Activated CD4-positive, alpha-beta T cell treated with anti-CD3 and anti-CD28 coated beads, Interleukin-2, amount 10 ng/mL, durations not matched to agents 24 days and 14 days (primary cell): ENCODE measurements around the gene P2RY2. TPM values are rescaled to one million over a fixed set of nuclear protein-coding genes. Genes with fewer than 3 reads are reported as not detected.

Experiments
- DNase-seq: peaks from one replicate; pipeline ENCODE4 v3.0.0; 2022
- H3K27ac Mint-ChIP-seq: one replicate; pipeline ENCODE4 v1.8.0; 2022; ENCODE audit warnings: mild to moderate bottlenecking, mixed read lengths
- H3K27me3 Mint-ChIP-seq: one replicate; pipeline ENCODE4 v1.8.0; 2022; ENCODE audit warnings: mixed read lengths
- H3K36me3 Mint-ChIP-seq: one replicate; pipeline ENCODE4 v1.8.0; 2022; ENCODE audit warnings: low read depth, mild to moderate bottlenecking, mixed read lengths
- H3K4me1 Mint-ChIP-seq: one replicate; pipeline ENCODE4 v1.8.0; 2021; ENCODE audit warnings: mixed read lengths
- H3K4me3 Mint-ChIP-seq: one replicate; pipeline ENCODE4 v1.8.0; 2022; ENCODE audit warnings: mild to moderate bottlenecking, moderate library complexity, mixed read lengths
- H3K9me3 Mint-ChIP-seq: one replicate; pipeline ENCODE4 v1.8.0; 2021; ENCODE audit warnings: mixed read lengths
- intact Hi-C: fragments of 100-400 bp; cut with micrococcal nuclease; formaldehyde crosslinking; loops from one replicate; pipeline ENCODE4 v1.15.1; 2023
- total RNA-seq: library from RNA; stranded (reverse); gene quantifications from 2 replicates; pipeline ENCODE4 v1.2.3, GENCODE V29; 2022

Gene P2RY2
- not detected in 2 replicates for total RNA-seq

DNA sequence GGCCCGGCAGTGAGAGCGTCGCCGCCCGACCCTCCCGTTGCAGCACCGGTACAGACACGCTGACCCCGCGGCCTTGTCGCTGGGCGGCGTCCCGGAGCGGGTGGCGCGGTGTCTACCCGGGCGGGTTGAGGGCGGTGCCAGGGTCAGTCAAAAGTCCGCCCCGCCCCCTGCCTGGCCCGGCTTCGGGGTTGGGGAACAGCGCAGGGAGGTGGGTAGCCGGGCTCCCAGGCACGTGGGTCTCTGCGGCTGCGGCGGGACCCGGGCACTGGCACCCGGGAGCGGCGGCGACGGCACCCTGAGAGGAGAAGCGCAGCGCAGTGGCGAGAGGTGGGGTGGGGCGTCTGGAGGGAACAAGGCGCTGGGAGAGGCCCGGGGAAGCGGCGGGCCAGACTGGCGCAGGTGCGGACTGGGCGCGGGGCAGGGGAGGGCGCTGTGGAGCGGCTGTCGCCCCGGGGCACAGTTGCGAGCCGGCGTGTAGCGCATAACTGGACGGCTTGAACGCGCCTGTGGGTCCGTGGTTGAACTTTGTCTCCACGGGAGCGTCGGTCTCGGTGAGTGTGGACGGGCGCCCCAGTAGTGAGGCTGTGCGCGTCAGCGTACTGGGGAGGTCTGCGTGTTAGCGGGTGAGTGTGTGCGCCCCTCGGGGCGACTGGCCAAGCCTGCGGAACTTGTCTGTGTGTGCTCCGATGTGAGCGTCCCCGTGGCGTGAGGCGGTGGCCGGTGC is at the start of gene P2RY2:
Gene P2RY2 (plus strand): TSS at position 176 of the 724 bp plus-strand sequence. CDS start 15,879 bp downstream, outside the sequence.
- no peaks in the 10 kb centered on the region for H3K9me3 Mint-ChIP-seq
- H3K4me3 Mint-ChIP-seq: peak within 1 kb of the TSS; percentile 71
- H3K27ac Mint-ChIP-seq: no peak within 1 kb of the TSS
- intact Hi-C loops: no loop called here
- no peaks in the 10 kb centered on the region for H3K36me3 Mint-ChIP-seq
- peak; percentile 82 for DNase-seq
- H3K27me3 Mint-ChIP-seq: peaks cover 43% of the 10 kb centered on the region
- peaks cover 6% of the 10 kb centered on the region for H3K4me1 Mint-ChIP-seq

DNA sequence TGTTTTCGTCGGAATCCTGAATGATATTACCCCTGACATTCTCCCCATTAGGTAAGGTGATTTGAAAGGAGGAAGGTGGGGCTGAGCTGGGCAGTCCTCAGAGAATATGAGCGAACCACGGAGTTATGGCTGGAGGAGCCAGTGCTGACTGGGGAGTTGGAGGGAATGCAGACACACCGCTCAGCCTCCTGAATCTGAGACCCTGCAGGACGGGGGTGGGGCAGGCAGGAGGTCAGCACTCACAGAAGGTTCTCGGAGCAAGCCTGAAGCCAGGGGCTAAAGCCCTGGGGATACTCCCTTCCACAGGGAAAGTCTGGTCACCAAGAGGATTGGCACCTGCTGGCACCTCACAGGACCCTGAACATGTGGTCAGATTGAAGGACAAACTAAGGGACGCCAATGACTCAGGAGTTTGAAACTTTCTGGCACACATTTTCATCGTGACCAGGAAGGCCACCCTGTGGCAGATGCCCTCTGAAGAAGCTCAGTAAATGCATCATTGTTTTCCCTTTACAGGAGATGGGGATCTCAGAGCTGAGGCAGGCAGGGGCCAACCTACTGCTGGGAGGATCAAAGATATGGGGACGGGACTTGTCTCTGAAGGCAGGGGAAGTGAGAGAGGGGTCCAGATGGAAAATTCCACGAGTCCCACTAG is 49.0 kb upstream of the P2RY2 start:
- DNase-seq: no peak

DNA sequence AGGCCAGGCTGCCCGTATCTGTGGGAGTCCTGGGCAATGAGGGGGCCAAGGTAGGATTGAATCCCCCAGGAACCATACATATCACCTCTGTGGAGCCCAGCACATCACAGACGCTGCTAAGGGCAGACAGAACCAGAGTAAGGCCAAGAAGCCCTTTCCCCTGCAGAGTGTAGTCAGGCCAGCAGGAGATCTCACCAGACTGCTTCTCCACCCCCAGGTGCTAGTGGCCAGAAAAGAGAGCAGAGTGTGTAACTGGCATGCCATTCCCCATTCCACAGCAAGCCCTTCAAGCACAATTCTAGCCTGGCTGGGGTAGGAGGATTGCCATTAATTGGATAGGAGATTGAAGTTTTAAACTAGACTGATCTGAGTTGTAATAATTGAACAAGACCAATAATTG is 47.9 kb upstream of the P2RY2 start:
- intact Hi-C loops: no loop called here
- H3K27me3 Mint-ChIP-seq: peaks cover 2% of the 10 kb centered on the region
- H3K36me3 Mint-ChIP-seq: no peaks in the 10 kb centered on the region

More for the DNA sequence above, 49.0 kb upstream of the P2RY2 start:
- no peaks in the 10 kb centered on the region for H3K36me3 Mint-ChIP-seq
- H3K4me1 Mint-ChIP-seq: peaks cover 9% of the 10 kb centered on the region
- no peak overlapping the region for H3K27ac Mint-ChIP-seq
- H3K9me3 Mint-ChIP-seq: peaks cover under 1% of the 10 kb centered on the region
- peaks cover 4% of the 10 kb centered on the region for H3K27me3 Mint-ChIP-seq
- H3K4me3 Mint-ChIP-seq: no peak overlapping the region
- intact Hi-C loops: no loop called here

DNA sequence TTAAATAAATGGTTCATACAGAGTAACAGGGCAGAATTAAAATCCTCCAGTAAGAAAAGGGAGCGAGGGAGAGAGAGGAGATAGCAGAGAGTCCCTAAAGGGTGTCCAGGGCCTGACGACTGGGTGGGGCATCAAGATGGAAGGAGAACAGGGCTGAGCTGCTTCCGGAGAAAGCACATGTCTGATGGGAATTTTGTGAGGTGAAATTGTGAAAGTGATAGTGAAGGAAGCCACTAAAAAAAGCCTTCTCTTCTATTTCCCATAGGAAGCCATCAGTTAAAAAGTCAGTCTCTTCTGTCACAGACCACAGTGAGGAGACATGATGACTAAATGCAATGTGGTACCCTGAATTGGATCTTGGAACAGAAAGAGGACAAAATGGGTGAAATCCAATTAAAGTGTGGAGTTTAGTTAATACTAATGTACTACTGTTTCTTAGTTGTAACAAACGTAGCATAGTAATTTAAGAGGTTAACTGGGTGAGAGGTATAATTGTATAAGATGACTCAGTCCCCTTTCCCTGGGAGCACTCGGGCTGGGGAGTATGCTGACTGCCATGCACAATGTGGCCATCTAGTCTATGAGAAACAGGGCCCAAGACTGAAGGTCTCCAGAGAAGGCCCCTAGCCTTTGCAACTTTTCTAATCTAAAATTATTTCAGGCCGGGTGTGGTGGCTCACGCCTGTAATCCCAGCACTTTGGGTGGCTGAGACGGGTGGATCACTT is 46.5 kb upstream of the P2RY2 start:
- intact Hi-C loops: no loop called here

More for the DNA sequence above, 47.9 kb upstream of the P2RY2 start:
- Mint-ChIP-seq H3K9me3 (no peaks in the 10 kb centered on the region), H3K4me1 (peaks cover 9% of the 10 kb centered on the region), H3K27ac (no peak overlapping the region), H3K4me3 (no peak overlapping the region)
- DNase-seq: no peak

DNA sequence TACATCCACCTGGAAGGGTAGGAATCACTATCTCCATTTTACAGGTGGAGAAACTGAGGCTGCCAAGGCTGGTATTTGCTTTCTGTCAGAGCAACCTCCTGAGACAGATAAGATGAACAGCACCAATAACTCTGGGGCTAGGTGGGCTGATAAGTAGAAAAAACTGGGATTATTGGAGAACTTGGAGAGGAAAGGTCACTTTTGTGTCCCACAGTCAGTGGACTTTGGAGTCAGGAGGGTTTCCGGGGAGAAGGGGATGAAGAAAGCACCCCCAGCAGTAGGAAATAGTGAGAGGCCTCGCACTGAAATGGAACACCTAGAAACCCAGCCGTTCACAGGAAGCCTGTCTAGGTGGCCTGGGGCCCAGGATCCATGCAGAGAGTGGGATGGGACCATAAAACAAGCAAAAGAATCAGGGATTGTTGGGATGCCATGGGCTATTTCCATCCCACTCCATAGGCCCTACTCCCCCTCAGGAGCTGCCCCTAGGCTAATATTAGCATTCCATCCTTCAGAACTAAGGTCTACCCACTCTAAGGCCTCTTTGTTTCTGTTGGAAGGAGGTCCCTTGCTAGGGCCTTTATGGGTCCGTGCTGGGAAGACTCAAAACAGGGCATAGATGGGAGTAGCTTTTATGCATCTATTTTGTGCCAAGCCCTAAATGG is 45.0 kb upstream of the P2RY2 start:
- Mint-ChIP-seq H3K36me3 (no peaks in the 10 kb centered on the region), H3K4me1 (peaks cover 16% of the 10 kb centered on the region), H3K27me3 (peaks cover under 1% of the 10 kb centered on the region), H3K9me3 (no peaks in the 10 kb centered on the region), H3K4me3 (no peak overlapping the region), H3K27ac (no peak overlapping the region)
- no peak for DNase-seq
- intact Hi-C loops: no loop called here

More for the DNA sequence above, 46.5 kb upstream of the P2RY2 start:
- Mint-ChIP-seq H3K36me3 (no peaks in the 10 kb centered on the region), H3K4me1 (peaks cover 11% of the 10 kb centered on the region), H3K27me3 (no peaks in the 10 kb centered on the region), H3K27ac (no peak overlapping the region), H3K4me3 (no peak overlapping the region), H3K9me3 (no peaks in the 10 kb centered on the region)
- DNase-seq: no peak

DNA sequence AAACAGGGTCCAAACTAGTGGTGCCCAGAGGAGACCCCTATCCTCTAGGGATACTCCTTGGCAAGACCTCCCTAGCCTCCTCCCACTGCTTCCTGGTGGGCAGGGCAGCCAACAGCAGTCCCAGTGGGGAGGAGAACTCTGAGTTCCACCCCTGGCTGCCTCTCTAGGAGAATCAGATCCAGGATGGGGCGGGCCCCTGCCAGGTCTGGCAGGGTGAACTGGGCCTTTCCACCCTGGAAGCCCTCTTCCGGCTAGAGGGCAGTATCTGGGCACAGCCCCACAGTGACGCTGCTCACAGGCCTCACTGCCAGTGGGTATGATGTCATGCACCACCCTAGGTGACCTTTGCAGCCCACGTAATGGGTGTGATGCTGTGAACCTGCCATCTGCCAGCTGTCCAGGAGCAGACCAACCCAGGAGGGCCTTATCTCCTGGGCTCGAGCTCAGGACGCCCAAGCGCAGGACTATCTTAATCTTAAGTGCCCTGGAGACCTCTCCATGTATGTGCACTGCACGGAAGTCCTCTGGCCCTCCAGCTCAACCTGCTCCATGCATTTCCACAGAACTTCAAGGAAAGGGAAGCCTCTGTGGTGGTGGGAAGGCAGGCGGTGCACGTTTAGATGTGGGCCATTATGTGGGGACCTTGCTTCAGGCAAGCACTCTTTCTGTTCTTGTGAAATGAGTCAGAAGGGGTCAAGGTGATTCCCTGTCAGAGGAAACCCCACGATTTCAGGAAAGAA is 44.2 kb upstream of the P2RY2 start:
- DNase-seq: no peak
- no peak overlapping the region for H3K4me3 Mint-ChIP-seq
- H3K9me3 Mint-ChIP-seq: no peaks in the 10 kb centered on the region
- H3K4me1 Mint-ChIP-seq: peaks cover 18% of the 10 kb centered on the region
- intact Hi-C loops: no loop called here
- peaks cover 2% of the 10 kb centered on the region for H3K27me3 Mint-ChIP-seq
- no peaks in the 10 kb centered on the region for H3K36me3 Mint-ChIP-seq
- H3K27ac Mint-ChIP-seq: no peak overlapping the region

DNA sequence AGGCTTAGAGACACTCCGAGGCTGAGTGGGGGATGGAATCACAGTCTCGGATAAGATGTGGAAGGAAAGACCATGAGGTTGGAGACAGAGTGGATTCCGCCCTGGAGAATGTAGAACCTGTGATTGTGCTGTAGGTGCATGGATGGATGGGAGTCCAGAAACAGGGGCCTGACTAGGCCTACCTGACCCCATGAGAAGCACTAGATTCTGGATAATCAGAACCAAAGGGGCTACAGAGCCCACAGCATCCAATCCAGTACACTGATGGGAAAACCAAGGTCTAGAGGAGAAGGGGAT is 43.6 kb upstream of the P2RY2 start:
- no peaks in the 10 kb centered on the region for H3K9me3 Mint-ChIP-seq
- intact Hi-C loops: no loop called here
- no peak overlapping the region for H3K4me3 Mint-ChIP-seq
- no peak for DNase-seq
- H3K4me1 Mint-ChIP-seq: peaks cover 18% of the 10 kb centered on the region
- H3K36me3 Mint-ChIP-seq: no peaks in the 10 kb centered on the region
- peaks cover 4% of the 10 kb centered on the region for H3K27me3 Mint-ChIP-seq
- no peak overlapping the region for H3K27ac Mint-ChIP-seq

DNA sequence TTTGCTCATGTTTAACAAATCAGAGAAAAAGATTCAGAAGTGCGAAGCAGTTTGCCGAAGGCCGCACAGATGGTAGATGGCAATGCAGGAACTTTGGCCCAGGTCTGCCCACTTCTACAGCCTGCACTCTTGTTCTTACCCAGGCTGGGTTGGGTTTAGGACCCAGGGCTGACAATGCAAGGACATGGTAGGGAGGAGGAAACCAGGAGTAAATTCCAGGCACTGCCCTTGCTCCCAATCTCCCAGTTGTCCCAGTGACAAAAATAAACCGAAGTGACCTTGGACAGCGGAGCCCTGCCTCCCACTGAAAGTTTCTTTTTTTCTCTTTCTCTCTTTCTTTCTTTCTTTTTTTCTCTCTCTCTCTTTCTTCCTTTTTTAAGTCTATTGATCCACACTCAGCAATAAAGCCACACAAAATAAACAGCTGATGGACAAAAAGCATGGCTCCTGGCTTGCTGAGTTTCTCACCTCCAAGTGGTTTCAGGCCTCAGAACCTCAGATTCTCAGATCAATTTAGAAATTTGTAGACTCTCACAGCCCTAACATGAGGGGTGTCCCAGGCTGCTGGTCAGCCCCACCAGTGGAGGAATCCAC is 42.4 kb upstream of the P2RY2 start:
- no peak for DNase-seq
- no peaks in the 10 kb centered on the region for H3K9me3 Mint-ChIP-seq
- no peaks in the 10 kb centered on the region for H3K36me3 Mint-ChIP-seq
- H3K4me1 Mint-ChIP-seq: peaks cover 18% of the 10 kb centered on the region
- H3K27ac Mint-ChIP-seq: no peak overlapping the region
- no peak overlapping the region for H3K4me3 Mint-ChIP-seq
- peaks cover 6% of the 10 kb centered on the region for H3K27me3 Mint-ChIP-seq
- intact Hi-C loops: no loop called here

DNA sequence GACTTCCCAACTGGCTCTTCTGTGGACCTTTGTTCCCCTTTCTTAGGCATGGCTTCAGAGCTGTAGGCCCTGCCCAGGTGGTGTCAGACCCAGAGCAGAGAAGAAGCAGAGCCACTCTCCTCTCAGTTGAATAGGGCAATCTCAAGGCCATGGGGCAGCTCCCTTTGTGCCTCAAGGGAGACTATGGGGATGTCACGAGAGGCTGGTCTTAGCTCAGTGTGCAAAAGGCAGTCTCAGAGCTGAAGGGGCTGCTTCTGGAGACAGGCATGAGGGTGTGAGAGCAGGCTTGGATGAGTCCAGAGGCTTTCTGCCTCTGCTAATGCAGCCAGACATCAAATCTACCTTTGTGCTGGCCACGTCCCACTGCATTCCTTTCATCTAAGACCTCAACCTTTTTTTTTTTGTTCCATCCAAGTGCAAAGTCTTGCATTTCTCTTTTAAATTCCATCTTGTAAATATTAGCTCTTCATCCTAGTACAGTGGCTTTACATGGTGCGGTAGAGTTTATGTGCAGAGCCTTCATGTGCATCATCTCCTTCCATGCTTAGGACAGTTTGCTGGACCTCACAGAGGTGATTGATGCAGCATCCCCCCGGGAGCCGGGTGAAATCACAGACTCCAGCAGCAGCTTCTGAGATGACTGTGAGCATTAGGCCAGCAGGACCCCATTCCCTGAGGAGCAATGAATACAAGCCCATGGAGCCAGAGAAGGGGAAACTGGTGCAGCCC is 41.8 kb upstream of the P2RY2 start:
- peak overlapping the region; percentile 7 for H3K4me3 Mint-ChIP-seq
- peaks cover 10% of the 10 kb centered on the region for H3K27me3 Mint-ChIP-seq
- H3K4me1 Mint-ChIP-seq: peaks cover 17% of the 10 kb centered on the region
- DNase-seq: no peak
- no peak overlapping the region for H3K27ac Mint-ChIP-seq
- H3K36me3 Mint-ChIP-seq: no peaks in the 10 kb centered on the region
- no peaks in the 10 kb centered on the region for H3K9me3 Mint-ChIP-seq
- intact Hi-C loops: no loop called here

DNA sequence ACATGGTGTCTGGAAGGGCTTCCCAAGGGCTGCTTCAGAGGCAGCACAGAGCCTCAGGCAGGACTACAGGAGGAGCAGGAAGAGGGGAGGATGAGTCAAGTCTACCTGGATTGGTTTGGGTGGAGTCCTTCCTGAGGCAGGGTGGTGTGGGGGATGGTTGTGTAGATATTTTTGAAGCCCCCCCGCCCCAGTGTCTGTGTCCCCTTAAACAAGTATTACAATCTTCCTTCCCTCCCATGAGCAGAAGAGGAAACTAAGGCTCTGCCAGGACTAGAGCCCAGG is 41.3 kb upstream of the P2RY2 start:
- no peak for DNase-seq
- H3K27ac Mint-ChIP-seq: no peak overlapping the region
- intact Hi-C loops: loop anchor here (1.0 kb wide), 1 partner anchor 452 kb away; no protein-coding TSS in a partner anchor
- no peaks in the 10 kb centered on the region for H3K36me3 Mint-ChIP-seq
- no peaks in the 10 kb centered on the region for H3K9me3 Mint-ChIP-seq
- H3K4me1 Mint-ChIP-seq: peaks cover 13% of the 10 kb centered on the region
- H3K27me3 Mint-ChIP-seq: peaks cover 14% of the 10 kb centered on the region
- peak overlapping the region; percentile 7 for H3K4me3 Mint-ChIP-seq

DNA sequence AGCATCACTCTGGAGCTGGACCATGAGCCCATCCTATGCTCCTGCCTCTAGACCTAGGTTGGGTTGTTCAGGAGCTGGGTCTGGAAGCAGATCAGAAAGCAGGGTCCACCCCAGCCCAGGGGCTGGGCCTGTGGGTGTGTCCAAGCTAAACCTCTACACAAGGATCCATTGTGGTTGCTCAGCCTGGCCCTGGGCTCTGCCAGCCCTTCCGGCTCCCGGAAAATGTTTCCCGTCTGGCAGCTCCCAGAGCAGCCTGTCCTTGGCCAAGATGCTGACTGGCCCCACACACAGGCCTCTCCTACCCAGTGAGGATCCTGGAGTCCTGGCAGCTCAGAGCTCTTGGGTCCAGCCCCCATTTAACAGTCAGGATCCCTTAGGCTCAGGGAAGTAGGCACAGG is 40.7 kb upstream of the P2RY2 start:
- Mint-ChIP-seq H3K27me3 (peaks cover 17% of the 10 kb centered on the region), H3K9me3 (no peaks in the 10 kb centered on the region), H3K4me3 (no peak overlapping the region), H3K4me1 (peaks cover 13% of the 10 kb centered on the region), H3K27ac (no peak overlapping the region), H3K36me3 (no peaks in the 10 kb centered on the region)
- no peak for DNase-seq
- intact Hi-C loops: loop anchor here (1.0 kb wide), 1 partner anchor 452 kb away; no protein-coding TSS in a partner anchor

DNA sequence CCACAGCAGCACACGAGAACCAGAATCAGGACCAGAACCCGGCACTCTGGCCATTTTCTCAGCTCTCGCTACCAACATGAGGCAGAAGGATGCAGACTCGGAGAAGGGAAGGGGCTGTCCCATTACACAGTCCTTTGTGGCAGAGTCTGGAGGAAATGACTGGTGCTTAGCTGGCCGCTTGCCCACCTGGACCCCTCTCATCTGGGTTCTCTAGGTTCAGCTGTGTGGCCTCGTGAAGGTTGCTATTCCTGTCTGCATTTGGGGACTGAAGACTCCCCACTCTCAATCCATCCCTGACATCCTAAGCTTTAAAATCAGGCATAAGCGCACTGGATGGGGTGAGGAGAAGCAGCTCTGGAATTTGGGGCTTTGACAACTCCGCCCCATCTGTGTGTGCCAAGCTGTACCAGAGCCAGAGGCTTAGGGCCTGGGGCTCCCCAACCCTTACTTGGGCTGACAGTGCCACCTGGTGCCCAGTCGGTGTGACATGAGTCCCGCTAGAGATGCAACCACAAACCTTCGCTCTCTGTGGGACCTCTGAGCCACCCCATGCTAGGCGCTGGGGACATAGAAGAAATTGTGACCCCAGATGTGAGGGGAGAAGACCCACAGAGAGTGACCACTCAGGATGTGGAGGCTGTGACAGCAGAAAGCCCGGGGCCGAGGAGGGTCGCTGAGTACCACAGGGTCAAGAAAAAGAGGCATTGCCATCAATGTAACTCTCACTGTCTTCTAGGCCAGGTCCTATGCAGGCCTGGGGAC is 40.1 kb upstream of the P2RY2 start:
- Mint-ChIP-seq H3K36me3 (no peaks in the 10 kb centered on the region), H3K27me3 (peaks cover 18% of the 10 kb centered on the region), H3K4me3 (no peak overlapping the region), H3K27ac (no peak overlapping the region), H3K9me3 (no peaks in the 10 kb centered on the region), H3K4me1 (peaks cover 13% of the 10 kb centered on the region)
- DNase-seq: peak; percentile 93
- intact Hi-C loops: loop anchor here (1.0 to 2.0 kb wide), 4 partner anchors 37 to 453 kb away; no protein-coding TSS in a partner anchor
